ENCODE data around the gene NTN4.
A peak's percentile ranks its signal among the peaks of the same experiment; 100 is the strongest.

- peak; percentile 98 for TF ChIP-seq EZH2phosphoT487 (IDR thresholded peaks at IDR 0.05; ENCODE audit: insufficient read depth, low read depth)
- no peak for TF ChIP-seq EZH2 (IDR thresholded peaks at IDR 0.05; ENCODE audit: insufficient read depth, poor library complexity, severe bottlenecking)
These were observed 57.3 kb downstream of the NTN4 start for GRCh38 chr12:95733141-95733825.
